ENCODE results near the gene ANKS1B.

ANKS1B gene

DNA sequence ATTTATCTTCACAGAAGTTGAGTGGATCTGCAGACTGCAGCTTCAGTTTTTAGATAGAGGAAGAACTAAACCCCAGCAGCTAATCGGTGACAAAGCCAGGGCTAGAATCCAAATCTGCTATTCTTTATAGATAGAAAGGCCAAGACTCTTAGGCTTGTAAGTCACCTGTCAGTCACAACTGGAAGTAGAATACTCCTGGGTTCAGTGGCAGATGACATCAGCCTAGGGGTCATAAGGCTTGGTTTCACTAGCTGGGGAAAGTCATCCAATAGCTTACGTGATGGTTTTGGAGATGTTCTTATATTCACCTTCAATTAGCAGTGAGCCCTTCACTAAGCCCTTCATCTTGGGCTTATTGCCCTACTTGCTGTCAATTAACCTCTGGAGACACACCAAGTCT is 1246.2 kb downstream of the ANKS1B start:
- DNase-seq: no peak

DNA sequence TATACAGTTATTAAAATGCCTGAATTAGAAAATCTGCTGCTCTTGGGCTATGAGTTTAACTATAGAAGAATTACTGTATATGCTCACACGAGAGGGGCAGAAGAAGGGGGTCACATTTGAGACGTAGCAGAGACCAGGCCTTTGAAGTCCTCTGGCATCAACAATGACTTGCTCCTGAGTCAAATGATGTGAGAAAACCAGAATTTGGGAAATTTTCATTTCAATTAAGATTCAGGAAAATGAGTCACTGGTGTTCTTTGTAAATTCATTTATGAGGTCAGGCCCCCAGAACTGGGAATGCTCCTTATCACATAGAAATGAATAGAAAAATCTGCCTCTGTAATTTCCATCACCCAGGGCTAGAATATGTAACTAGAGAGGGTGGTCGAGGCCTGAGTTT is 1246.7 kb downstream of the ANKS1B start:
- no peak for DNase-seq

DNA sequence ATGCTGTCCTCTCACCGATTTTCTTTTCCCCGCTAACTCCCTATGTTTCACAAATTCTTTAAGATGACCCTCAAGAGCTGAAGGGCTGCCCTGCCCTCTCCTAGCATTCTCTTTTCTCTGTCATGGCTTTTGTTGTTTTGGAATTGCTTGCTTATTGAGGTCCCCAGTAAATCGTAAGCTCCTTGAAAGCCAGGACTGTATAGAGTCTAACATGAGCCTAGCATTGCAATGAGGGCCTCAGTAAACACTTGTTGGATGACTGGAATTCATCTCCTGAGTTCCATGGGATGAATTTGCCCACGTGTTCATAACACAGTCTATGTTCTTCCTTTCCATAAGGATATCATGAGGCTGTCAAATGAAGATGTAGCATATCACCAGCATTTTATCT is 1247.4 kb downstream of the ANKS1B start:
- no peak for DNase-seq

DNA sequence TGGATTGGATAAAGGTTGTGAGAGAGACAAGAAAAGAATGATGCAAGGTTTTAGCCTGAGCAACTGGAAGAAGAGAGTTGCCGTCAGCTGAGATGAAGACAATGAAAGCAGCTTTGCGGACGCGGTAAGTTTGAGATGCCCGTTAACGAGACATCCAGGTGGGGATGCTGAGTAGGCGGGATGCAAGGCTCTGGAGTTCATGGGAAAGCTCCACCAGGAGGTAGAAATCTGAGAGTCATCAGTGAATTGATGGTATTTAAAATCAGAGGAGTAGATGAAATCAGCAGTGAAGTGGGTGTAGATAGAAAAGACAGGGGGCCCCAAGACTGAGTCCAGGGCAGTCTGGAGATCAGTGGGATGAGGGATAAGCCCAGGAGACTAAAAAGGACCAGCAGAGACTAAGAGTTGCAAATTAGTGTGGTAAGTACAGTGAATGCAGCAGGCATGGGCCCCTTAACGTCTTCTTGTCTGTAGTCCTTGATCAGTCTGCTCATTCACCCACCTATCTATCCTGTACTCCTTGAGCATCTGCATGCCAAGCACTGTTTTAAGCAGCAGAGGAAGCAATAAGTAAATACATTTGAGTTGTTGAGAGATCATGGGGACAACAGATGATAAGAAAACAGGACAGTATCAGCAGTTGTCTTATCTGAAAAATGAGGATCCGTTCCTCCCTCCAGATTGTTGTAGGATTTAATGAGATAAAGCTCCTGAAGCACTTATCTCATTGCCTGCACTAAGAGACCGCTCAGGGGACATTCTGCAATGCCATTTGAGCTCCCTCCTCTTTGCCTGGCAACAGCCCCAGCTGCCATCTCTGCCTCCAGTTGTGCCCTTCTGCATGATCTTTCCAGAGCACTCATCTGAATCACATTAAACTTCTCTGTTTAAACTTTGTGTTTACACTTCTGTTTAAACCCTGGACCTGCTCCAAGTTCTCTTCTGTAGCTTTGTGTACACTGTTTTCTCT is 1248.1 kb downstream of the ANKS1B start:
- no peak for DNase-seq

DNA sequence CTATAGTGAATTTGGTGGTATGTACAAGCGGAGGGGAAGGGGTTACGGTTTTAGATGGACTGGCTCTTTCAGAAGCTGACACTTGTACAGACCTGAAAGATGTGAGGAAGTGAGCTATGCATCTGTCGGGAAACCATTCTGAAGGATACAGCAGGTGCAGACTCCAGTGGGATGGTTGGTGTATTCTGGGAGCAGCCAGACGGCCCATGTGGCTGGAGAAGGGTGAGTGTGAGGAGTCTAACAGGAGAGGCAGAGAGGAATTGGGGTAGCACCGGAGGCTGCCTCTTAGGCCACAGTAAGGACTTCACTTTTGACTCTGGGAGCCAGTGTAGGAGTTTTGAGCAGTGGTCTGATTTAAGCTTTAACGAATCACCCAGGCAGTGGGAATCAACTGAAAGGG is 1248.9 kb downstream of the ANKS1B start:
- DNase-seq: no peak

DNA sequence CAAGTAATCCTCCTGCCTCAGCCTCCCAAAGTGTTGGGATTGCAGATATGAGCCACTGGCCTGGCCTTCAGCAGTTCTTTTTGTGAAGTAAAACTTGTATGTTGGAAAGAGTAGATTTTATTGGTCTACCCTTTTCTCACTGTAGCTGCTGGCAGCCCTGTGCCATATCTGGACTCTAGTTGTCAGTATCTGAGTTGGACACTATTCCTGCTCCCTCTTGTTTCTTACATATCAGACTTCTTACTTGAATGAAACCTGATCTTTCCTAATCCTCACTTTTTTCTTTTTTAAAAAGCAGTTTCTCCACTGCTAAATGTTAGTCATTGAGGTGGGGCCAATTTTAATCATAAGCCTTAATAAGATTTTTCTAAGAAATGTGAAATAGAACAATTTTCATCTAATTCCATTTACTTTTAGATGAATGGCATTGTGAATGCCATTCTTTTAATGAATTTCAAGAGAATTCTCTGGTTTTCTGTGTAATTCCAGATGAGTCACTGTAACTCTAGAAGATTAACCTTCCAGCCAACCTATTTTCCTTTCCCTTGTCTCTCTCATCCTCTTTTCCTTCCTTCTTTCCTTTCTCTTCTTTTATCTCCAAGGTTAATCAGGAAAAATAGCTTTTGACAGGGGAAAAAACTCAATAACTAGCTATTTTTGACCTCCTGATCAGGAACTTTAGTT is 1250.9 kb downstream of the ANKS1B start:
- no peak for DNase-seq

DNA sequence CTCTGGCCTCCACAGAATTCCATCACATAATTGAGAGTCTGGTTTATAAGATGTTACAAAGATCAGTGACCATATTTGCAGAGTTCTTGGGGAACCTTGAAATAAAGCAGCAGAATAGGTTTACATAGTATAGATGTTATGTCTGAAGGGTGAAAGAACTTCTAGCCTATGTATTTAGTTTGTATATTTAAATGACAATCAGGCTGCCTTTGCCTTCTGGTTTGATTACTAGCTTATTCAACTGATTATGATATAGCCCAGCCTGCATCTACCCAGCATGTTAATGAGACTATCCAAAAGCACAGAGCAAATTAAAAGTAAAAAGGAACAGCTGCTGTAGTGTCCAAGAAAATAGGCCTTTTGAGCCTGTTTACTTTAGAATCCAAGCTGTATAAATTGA is 1254.3 kb downstream of the ANKS1B start:
- DNase-seq: no peak

DNA sequence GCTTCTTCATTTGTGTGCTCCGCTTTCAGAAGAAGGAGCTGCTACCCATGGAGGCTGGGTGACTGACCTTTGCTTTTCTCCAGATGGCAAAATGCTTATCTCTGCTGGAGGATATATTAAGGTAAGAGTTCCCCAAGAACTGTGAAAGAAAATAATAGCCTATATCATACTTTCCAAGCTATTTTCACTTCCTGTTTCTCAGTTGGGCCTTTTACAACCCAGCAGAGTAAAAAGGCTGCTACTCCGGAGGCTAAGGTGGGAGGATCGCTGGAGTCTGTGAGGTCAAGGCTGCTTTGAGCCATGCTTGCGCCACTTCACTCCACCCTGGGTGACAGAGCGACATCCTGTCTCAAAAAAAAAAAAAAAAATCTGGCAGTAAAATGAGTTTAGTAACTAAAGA is 1257.5 kb downstream of the ANKS1B start:
- no peak for DNase-seq

DNA sequence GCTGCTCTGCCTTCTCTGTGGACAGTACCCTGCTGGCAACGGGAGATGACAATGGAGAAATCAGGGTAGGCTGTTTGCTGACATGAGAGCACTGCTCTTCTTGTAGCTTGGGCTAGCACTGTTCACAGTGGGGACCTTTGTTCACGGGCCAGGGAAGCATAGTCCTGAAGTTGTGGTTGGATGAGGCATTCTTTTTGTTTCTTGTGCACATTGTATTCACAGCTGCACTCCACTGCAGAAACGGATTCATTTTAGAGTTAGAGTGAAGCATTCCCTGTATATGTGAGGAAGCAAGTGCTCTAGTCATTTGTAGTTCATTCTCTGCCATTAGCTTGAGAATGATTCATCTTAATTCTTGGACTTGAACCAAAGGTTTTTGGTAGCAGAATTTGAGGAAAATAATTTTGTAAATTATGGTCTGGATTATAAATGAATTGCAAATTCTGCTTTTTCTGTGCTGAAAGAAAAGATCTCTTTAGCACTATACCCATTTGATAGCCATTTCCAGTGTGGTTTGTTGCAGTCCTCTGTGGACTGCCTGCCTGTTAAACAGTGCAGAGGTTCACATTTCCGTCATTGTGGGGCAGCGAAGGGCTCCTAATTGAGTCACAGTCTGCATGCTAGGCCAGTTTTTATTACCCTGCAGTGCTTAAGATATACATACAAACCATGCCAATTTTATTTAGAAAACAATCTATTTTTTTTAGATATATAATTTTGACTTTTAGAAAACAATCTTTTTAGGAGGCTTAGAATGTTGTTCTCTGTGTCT is 1259.1 kb downstream of the ANKS1B start:
- DNase-seq: peak; percentile 35

DNA sequence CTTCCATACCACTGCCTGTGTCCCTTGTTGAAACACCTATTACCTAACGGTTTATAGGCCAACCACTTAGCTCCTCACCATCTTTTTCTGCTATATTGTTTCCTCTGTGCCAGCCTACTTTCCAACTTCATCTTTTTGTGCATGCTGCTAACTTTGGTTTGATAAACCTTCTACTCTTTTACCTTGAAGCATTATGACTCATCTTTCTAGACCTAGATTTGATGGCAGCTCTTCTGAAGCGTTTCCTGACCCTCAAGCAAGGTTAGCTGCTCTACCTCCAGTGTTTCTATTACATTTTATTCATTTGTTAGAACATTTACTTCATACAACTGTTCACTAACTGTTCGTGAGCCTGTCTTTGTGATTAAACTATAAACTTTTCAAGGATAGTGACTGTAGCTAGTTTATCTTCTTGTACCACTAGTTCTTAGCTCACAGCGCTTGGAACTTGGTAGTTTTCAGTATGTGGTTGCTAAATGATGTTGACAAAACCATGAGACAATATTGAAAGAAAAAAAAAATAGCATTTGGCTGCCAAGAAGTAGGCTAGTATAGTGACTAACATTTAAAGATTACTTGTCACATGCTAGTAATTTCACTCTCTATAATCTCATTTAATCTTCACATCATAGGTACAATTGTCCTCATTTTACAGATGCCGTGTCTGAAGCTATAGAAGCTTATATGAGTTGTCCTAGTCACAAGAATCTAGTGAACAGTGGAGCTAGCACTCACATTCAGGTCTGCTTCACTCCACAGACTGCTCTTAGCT is 1260.2 kb downstream of the ANKS1B start:
- DNase-seq: no peak

DNA sequence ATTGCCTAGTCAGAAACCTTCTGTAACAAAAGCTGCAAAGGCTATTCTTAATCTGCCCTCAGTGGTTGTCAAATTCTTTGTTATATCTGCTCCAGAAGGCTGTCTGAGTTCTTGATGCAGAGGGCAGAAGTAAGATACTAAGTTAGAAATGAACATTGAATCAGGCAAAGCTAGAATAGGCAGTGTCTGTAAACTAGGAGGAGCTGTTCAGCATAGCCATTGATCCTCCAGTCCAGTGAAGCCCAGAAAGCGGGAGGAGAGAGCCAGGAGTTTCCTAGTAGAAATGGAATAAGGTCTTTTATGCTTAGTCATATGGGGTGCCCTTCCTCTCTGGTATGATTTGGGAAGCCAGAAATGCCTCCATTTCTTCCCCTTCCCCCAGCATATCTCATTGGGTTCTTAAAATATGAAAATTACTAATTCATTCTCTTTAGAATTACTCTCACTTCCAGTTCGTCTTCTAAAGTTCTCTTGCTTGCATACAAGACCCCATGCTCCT is 1263.5 kb downstream of the ANKS1B start:
- no peak for DNase-seq

DNA sequence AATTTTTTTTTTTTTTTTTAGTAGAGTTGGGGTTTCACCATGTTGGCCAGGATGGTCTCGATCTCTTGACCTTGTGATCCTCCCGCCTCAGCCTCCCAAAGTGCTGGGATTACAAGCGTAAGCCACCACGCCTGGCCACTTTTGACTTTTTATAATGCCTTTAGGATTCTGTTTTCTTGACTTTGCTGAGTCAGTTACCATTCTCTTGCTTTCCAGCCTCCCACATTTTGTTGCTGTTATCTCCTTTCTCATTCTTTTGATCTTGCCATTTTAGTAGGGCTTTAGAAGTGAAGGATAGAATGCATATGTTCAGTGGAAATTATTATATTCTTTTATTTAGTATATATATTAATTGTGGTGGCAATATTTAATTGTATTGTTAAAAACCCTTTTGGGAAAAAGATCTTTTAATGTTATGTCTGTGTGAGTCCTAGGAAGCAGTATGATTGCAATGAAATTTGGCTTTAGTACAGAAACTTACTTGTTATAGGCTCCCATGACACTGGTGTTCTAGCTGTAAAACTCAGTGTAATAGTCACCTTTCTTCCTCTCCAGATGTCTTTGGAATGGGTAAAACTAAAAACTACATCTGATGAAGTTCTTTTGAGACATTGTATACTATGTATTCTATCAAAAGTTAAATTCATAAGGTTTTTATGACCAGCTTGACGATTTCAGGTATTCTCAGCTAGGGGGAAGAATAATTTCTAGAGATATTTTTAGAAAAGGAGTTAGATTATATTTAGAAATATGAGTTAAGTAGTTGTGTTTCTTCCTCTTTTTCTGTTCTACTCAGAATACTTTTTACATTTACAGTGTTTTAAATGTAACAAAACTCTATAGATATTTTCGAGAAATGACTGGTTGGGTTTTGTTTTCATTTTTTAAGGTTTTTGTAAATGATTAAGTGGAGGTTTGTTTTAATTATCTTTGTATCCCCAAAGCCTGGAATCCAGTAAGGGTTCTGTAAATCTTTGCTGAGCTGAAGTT is 1264.9 kb downstream of the ANKS1B start:
- no peak for DNase-seq

DNA sequence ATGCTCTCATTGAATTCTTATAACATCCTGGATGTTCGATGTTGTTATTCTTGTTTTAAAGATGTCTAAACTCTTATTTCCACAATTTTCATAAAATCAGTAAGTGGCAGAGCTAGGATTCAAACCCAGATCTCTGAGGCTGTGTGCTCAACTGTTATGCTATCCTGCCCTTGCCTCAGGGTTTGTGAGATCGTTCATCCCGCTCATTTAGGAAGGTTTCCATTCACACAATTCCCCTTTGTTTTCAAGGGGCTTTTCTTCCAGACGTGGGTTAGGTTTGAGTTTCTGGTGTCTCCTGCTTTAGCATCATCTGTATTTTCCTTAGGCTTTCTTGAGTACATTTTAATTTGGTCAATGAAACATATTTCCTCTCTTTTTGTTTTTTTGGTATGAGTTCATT is 1270.3 kb downstream of the ANKS1B start:
- DNase-seq: no peak

DNA sequence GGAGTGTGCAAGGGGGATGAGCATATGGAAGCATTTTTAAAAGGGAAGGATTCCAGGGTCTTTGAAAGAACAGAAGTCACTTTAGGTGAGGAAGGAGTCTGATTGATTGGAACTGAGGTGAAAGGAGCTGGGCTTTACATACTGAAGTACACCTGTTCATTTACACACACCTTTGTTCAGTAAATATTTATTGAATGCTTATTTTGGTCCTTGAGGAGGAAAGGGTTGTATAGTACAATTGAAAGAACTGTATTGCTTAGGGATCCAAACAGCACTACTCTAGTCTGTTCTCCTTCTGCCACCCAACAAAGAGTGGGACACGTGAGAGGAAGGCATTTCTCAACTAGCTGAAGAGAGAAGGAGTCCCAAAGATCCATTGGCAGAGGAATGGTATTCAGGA is 1275.7 kb downstream of the ANKS1B start:
- no peak for DNase-seq

DNA sequence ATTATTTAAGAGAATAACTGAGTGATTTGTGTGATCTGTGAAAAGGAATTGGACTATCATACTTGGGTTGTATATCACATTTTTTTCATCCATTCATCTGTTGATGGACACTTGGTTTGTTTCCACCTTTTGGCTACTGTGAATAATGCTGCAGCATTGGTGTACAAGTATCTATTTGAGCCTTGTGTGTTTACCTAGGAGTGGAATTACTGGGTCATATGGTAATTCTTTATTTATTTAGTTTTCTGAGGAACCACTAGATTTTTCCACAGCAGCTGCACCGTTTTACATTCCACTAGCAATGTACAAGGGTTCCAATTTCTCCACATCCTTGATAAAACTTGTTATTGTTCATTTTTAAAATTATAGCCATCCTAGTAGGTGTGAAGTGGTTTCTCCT is 1283.6 kb downstream of the ANKS1B start:
- DNase-seq: no peak

DNA sequence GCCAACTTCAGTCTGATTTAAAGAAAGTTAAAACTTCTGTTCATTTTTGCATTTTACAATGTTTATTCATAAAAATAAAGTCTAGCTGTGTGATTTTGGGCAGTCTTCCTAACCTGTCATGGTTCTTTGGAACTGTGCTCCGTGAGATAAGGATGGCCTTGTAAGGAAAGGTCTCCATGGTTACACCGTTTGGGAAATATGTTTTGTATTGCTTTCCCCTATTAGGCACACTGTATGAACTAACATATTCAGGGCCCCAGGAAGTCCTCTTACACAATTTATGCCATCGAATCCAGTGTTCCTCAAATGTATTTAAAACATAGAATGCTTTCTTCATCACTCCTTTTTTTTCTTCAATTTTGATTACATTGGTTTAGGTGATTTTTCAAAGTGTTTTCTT is 1285.2 kb downstream of the ANKS1B start:
- no peak for DNase-seq

DNA sequence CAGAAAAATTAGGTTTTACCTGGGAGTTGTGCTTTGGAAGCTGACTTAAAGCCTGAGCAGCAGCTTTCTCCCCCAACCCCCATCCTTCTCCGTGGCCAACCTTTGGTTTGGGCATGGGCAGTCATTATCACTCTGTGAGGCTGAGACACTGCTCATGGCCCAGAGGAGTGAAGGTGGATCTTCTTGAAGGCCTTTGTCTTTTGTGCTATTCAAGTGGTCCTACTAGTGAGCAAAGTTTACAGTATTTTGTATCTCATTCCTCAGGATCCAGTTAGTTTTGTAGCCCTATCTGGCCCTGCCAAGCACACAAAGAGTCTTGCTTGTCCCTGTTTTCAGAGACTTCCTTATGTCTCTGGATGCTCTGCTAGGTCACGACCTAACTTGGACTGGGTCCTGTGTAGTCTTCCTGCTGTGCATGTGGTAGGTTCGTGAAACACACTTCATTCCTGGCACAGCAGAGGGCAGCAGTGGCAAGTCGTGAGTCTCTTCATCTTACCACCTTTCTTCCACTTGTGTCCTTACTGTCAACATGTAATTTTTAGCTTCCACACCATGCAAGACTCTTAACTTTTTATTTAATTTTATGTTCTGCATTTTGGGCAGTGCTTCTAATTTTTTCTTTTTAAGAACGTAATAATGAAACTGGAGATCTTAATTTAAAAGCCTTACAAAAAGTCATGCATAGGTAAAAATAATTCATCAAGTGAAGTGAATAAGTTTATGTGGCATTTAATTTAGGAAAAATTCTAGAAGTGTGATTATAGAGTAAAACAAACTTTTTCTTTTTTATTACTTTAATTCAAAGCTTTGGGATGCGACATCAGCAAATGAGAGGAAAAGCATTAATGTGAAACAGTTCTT is 1285.9 kb downstream of the ANKS1B start:
- DNase-seq: peak; percentile 46

DNA sequence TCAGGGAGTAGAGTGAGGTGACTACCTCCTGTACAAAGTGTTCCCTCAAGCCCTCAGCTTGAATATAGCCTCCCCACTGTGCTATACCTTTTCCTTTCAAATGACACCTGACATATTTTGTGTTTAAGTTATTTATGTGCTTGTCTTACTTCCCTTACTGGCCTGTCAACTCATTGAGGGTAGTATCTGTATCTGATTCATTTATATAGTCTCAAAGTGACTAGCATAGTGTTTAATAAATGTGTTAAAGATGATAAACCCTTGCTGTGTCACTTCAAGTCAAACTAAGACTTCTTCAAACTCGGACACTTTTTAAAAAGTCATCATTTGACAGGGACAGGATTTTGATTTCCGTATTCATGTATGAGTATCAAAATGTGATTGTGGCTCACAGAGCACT is 1287.5 kb downstream of the ANKS1B start:
- no peak for DNase-seq

DNA sequence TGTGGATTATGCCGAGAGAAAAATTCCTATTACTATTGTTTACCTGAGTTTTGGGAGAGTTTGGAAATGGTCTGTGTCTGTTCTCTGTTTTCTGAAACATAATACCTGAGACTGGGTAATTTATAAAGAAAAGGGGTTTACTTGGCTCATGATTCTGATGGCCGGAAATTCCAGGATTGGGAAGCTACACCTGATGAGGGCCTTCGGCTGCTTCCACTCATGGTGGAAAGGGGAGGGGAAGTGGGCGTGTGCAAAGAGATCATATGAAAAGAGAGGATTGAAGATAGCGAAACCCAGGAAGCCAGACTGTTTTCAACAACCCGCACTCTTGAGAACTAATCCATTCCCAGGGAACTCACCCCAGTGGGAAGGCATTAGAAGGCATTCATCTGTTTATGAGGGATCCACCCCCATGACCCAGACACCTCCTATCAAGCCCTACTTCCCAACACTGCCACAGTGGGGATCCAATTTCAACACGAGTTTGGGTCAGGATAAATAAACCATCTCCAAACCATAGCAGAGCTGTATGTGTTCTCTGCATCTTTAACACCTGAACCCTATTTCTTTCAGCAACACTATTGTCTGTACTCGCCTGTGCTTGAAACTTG is 1288.6 kb downstream of the ANKS1B start:
- no peak for DNase-seq

DNA sequence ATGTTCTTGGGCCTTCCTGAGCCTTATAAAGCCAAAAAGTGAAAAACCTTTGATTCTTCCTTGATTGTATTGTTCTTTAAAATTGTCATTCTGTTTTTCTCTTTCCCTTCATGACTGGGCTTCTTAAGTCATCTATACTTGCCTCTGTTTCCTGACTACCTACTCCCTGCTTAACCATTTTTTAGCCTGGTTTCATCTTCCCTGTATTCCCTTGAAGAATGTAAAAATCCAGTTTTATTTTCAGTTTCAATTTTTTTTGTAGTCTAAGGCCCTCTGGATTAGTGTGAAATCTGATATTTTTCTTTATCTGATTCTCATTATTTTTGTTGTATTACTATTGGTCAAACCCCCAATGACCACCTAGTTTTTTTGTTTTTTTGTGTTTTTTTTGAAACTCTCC is 1293.4 kb downstream of the ANKS1B start:
- no peak for DNase-seq
